Activated T-helper 1 cell treated with Interleukin-2 at 50 U/mL for 16 hours (primary cell): Measurements from ENCODE around the gene PCBD1.
"Not testable (repeated sequence)": the region's sequence is repeated elsewhere in the genome, so short reads cannot be mapped to it uniquely, and the experiment has no call there.

Experiments used
- DNase-seq: peaks from one replicate; pipeline ENCODE4 v3.0.0-alpha.2; 2020; ENCODE audit warnings: low read depth

The PCBD1 gene

DNA sequence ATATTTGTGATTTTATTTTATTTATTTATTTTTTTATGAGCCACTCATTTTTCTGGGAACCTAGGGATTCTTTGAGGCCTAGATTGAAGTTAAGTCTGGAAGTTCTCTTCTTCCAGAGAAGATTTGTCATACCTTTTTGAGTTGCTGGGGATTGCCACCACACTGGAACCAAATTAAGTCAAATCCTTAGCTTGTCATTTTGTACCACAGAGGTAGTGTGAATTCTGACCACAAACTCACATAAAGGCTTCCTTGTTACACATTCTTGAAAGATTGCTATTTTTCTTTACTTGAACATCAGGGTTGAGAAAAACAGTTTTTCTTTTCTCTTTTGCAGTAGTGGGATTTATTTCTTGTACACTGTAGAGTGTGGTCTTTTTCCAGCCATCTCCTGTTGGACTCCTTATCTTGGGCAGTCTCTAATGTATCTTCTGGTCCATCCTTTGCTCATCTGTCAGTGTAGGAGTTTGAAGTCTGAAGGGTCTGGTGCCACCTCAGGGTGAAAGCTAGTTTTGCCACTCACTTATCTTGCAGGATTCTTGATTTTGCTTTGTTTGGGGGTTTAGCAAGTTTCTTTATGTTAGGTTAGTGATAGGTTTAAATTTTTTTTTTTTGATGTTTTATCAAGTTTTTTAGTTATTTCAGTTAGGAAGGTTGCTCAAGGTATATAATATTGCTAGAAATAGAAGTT is 24.8 kb downstream of the PCBD1 start:
- no peak for DNase-seq

DNA sequence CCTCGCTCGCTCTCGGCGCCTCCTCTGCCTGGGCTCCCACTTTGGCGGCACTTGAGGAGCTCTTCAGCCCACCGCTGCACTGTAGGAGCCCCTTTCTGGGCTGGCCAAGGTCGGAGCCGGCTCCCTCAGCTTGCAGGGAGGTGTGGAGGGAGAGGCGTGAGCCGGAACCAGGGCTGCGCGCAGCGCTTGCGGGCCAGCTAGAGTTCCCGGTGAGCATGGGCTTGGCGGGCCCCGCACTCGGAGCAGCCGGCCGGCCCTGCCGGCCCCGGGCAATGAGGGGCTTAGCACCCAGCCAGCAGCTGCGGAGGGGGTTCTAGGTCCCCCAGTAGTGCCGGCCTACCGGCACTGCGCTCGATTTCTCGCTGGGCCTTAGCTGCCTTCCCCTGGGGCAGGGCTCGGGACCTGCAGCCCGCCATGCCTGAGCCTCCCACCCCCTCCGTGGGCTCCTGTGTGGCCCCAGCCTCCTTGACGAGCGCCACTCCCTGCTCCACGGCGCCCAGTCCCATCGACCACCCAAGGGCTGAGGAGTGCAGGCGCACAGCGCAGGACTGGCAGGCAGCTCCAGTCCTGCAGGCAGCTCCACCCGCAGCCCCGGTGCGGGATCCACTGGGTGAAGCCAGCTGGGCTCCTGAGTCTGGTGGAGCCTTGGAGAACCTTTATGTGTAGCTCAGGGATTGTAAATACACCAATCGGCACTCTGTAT is 26.7 kb downstream of the PCBD1 start:
- DNase-seq, result not testable (repeated sequence)

DNA sequence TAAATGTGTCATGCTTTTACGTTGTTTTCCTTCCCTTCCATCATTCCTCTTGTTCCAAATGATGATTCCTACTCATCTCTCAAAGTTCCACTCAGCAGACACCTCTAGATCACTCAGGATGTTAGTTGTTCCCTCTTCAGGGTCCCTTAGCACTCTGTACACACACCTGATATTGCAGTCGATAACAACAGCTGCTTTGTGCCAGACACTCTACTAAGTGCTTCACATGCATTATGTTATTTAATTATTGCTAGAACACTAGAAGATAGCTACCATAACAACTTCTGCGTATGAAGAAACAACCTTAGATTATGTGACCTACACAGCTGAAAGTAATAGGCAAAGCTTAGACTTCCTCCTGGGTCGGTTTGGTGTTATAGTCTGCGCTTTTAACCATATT is 29.6 kb downstream of the PCBD1 start:
- no peak for DNase-seq

DNA sequence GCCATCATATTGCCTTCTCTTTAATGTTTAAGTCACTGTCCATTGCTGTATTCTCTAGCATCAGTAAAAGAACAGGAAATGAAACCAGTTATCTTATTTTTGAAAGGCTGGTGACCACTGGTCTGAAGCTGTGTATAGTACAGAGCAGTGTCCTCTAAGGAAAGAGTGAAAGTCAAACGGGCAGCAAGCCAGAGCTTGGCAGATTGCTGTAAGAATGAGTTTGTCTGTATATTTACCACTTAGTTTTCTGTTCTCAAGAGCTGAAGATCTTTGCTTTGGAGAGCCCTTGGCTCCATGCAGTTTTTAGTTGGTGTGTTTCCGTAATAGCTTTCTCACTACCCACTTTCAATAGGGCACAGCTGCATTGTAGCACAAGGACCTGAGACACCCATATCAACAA is 31.9 kb downstream of the PCBD1 start:
- DNase-seq, result no peak

DNA sequence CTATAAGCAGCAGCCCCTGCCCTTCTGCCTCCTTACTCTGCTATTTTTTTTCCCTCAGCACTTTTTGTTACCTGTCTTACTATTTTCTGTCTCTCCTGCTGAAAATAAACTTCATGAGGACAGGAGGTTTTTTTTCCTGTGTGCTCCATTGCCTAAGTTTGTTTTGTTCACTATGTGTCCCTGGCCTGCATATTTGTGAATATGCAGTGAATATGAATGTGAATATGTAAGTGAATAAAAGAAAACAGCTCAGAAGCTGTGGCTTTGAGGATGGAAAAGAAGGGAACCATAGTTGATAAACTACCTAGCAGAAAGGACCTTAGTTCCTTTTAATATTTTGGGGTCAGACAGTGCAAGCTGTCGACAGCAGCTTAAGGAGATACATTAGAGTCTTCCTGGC is 34.9 kb downstream of the PCBD1 start:
- no peak for DNase-seq

DNA sequence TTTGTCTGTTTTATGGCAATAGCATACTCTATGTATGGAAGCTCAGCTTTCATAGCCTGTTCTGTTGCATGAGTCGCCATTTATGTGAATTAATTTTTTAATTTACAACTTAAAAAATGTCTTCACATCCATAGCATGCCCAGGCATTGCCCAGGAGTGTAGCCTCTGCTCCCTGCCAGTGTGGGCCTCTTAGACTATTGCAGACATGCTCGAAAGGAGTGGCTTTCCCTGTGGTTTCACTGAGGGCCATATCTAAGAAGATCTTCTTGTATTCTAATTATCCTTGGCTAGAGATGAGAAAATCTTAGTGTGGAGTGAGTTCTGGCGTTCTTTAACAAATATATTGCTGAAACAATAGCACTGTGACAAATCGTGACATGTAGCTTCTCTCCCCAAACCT is 35.3 kb downstream of the PCBD1 start:
- no peak for DNase-seq

DNA sequence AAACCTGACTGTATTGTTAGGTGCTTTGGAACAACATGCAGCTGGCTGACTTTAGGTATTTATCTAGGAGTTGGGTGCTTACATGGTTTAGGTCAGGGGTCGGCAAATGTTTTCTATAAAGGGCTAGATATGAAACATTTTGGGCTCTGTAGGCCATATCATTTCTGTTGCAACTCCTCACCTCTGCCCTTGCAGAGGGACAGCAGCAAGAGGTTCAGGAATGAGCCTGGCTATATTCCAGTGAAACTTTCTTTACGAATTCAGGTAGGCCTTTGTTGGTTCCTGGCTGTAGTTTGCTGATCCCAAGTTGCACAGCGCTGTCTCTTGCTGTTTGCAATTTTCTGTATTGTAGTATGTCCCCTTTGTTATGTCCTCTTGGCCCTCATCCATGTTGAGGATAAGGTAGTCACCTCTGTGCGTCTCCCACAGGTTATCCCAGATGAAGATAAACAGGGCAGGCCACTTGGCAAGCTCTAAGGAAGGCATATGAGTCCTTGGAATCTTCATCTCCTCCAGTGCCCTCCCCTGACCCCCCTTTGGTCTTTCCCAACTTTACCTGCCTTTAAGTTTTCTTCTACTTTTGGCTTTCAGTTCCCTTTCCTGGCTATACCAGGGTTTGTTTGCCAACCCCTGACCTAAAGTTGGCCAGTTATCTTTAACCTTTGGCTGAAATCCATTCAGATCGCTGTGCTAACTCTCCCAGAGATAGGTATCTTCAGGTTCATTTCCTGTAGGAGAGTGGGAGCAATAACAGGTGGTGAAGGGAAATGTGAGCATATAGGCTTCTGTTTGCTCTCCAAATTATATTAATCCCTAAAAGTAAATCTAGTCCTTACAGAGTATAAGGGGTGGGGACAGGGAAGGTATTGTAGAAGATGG is 36.5 kb downstream of the PCBD1 start:
- no peak for DNase-seq

DNA sequence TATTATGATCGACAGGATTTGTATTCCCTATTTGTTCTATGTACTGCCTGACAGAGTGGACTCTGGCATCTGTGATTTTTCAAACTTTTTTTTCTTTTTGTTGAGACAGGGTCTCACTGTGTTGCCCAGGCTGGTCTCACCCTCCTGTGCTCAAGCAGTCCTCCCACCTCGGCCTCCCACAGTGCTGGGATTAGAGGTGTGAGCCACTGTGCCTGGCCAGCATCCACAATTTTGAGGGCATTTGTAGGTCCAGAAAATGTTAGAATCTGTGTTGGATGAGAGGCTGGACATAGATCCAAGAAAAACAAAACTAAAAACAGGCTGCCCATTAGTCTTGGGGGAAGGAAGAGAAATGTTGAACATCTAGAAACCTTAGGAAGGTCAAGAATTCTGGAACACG is 38.3 kb downstream of the PCBD1 start:
- no peak for DNase-seq

DNA sequence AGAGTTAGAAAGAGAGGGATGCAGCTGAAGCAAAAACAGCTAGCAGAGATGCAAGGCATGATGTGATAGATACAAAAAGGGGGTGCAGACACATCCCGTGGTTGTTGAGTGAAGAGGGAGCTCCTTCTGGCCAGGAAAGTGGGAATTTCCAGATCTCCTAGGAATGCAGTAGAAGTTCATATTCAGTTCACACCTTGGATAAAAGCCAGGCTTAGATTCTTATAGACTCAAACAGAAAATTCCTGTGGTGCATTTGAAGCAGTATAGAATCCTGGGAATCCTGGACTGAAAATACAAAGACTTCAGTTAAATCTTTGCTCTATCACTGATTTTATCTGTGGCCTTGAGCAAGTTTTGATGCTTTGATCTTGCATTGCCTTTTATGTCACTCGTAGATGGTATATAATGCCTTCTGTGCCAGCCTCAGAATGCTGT is 38.8 kb downstream of the PCBD1 start:
- DNase-seq, result no peak

DNA sequence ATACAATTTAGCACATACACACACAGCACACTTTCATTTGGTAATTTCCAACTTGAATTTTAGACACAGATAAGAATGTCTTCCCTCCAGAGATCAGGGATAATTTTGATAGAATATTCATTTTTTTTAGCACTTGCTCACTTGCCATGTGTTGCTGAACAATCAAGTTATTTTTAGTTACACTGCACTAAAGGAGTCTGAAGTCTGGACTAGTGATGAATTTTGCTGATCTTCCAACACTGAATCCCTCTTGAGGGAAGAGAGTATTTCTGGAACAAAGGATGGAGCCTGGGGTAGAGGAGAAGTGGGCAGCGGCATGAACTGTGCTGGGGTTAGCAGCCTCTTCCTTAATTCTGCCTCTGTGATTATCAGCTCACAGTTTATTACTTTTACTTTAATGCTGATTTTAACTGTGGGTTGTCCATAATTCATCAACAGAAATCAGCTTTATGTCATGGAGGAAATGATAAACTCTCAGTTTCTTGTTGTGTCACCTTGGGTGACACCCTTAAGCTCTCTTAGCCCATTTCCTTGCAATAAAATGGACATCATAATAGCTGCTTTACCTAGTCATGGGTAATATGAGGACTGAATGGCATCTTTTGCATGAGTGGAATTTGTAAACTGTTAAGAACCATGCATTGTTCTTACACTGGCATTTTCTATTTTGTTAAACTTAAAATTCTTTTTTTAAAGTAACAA is 40.6 kb downstream of the PCBD1 start:
- DNase-seq, result no peak

DNA sequence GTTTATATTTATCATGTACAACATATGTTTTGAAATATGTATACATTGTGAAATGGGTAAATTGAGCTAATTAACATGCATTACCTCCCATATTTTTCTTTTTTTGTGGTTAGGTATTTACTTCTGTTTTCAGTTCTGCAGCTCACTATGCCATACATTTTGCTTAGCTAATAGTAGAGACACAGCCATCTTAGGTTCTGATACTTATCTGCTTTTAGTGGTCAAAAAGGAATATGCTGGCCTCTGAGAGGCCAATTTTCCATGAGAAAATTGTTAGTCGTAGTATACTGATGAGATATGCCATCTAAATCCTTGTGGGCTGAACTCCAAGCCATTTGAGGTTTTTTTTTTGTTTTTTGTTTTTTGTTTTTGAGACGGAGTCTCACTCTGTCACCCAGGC is 41.6 kb downstream of the PCBD1 start:
- DNase-seq, result no peak

DNA sequence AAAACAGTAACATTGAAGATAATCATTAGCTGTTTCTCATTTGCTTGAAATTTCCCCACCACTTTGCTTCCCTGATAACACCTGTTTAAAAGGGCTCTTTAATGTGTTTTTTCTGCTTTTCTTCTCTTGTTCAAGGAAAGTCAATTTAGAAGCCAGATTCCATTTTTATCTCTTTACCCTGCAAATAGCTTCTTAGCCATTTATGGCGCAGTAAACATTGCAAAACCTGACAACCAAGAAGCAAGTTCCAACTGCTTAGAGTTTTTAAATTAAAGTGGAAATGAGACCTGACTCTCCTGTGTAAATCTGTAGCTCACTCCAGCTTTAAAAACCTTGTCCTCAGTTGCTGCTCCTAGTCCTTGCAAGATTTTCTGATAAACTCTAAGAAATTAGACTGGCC is 42.5 kb downstream of the PCBD1 start:
- no peak for DNase-seq

DNA sequence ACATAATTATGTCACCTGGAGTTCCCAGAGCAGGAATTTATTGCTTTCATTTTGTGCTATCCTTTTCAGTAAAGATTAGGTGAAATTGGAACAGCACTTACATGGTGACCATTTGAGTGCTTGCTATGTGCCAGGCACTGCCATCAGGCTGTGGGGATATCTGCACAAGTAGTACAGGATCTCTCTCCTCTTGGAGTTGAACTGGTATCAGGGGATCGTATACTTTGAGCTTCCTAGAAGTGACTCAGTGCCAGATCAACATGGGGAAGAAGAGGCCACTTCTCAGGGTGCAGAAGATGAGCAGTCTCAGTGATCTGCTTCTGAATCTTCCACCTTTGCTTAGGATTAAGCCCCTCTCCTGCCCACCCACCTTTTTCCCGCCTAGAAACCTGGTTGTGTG is 43.1 kb downstream of the PCBD1 start:
- no peak for DNase-seq

DNA sequence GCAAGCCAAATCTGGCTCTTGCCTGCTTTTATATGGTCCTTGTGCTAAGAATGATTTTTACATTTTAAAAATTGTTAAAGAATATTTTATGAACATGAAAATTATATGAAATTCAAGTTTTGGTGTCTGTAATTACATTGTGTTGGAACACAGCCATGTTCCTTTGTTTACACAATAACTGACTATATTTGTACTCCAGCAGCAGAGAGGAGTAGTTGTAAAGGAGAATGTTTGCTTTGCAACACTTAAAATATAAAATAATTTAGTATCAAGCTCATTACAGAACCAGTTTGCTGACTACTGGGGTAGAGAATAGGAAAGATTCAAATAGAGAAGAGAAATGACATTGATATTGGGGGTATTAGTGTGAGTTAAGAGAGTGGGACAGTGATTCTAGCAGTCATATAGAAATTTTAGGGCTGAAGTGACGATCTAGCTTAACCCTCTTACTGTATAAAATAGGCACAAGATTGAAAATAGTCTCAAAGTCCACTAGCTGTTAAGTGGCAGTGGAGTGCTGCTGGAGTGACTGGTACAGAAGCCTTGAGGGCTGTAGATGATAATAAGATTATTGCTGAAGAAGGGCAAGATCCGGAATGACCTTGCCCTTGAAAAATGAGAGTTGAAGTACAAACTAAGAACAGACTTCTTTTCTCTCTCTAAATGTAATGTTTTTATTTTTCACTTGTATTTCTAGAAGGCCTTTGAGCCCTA is 44.4 kb downstream of the PCBD1 start:
- no peak for DNase-seq

DNA sequence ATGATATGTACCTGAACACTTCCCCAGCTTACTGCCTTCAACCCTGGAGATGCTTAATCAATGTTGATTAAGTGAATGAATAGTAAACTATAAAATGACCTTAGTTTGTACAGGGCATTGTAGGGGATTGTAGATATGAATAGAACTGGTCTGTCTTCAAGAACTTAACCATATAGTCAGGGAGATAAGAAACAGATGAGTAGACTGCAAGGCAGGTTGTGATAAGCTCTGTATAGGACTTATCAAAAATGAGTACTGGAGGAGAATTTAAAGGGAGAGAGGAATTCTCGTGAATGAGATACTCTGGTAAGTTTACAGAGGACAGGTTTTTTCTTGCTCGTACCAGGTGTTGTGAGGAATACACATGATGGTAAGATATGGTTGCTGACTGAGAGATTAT is 45.0 kb downstream of the PCBD1 start:
- no peak for DNase-seq

DNA sequence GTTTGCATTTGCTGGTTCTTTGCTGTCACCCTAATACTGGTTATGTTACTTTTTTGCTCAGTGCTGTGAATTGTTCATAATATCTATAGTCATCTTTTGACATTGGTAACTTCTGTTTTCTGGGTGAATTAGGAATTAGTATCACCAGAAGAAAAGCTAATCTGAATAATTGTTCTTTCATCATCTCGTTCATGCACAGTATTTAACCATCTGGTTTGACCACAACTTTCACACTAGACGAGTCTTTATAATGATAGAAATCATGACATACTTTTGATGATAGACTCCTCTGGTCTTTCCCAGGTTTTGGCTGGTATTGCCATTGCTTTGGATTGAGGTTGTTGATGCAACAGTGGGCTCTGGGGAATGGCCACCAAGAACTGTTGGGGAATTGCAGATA is 47.5 kb downstream of the PCBD1 start:
- DNase-seq, result no peak

DNA sequence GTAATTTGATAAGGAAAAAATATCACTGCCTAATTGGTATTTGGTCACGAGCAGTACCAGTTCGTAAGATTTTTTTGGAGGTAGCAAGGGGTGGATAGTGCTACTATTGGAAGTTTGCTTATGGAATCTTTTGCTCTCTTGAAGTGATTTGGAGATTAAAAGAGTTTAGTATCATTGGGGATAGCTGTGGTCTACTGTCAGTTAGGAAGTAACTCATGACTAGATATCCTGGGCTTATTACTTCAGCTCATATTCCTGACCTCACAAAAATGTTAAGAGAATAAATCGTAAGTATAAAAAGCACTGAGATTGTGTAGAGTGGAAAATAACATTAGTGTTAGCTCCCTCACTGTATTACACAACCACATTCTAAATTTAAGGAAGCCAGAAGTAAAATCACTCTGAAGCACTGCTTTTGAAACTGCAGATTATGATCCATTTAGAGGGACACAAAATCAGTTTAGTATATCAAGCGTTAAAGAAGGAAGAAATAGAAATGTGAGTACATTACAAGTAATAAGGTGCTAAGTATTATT is 50.0 kb downstream of the PCBD1 start:
- no peak for DNase-seq

DNA sequence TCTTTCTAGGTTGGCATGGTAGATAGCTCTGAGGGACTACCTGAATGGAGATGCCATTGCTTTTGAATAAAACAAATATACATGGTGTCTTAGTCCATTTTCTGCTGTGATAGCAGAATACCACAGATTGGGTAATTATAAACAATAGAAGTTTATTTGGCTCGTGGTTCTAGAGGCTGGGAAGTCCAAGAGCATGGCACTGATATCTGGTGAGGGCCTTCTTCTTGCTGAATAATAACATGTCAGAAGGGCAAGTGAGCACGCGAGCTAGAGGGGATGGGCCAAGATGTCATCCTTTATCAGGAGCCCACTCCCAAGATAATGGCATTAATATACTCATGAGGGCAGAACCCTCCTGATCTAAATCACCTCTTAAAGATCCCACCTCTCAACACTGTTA is 50.7 kb downstream of the PCBD1 start:
- DNase-seq, result no peak

DNA sequence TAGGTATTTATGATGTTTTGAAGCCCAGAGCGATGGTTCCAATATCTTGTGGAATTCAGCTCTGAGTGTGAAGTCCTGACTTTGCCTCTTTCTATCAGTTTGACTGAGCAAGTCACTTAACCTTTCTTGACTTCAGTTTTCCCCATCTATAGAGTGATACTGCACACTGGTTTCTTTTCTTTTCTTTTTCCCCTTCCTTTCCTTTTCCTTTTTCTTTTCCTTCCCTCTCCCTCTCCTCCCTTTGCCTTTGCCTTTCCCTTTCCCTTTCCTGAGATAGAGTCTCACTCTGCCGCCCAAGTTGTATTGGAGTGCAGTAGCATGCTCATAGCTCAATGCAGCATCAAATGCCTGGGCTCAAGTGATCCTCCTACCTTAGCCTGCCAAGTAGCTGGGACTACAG is 52.0 kb downstream of the PCBD1 start:
- no peak for DNase-seq

DNA sequence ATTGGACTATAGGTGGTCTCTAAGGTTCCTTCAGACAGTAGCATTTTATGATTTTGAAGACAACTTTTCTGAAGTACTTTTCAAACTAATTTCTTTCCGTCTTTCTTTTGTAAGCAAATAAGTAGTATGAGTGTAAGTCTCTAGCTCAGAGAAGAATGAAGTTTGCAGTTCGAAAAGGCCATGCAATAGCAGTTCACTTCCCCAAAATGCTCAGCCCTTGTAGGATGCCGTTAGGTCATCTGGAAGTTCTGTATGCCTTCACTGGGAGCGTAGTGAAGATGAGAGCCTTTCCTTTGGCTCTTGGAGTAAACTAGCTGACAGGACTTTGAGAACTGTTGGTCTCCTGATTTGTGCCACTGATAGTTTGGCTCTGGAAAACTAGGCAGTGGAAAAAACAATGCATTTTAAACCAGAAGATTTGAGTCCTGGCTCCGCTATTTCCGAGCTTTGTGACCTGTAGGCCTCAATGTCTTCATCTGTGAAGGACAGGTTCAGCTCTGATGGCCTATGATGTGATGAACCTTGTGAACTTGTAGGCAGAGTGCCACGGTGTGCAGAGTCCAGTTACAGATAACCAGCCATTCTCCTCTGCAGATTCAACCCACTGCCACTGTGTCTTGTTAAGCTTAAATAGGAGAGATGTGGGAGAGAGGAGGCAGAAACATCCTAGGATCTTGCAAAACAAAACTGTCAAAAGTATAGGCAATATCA is 53.8 kb downstream of the PCBD1 start:
- DNase-seq, result no peak

DNA sequence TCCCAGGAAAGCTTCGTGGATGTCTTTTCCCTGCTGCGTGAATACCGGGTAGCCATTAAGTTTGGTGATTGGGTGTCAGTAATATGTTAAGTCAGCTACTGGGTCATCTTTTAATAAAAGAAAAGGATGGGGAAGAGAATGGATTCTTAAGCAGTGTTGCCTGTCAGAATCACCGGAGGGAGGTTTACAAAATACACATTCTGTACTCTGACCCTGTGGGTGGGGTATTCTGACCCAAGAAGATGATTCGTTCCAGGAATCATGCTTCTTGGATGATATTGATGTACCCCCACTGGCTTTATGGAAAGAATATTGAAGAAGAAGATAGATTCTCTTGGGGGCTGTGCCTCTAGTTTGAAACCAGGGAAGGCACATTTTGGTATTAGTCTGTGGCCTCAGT is 54.3 kb downstream of the PCBD1 start:
- DNase-seq, result no peak
